ENCODE measurements around the gene FBLN1.

Gene FBLN1

GRCh38 chr22:45644714-45645113, 142.0 kb downstream of the FBLN1 start:
- no peak for DNase-seq

- DNase-seq = no peak
Observed at GRCh38 chr22:45645150-45645525, 142.5 kb downstream of the FBLN1 start.

GRCh38 chr22:45645526-45646414, 143.1 kb downstream of the FBLN1 start:
- peak; percentile 42 for DNase-seq

- no peak for DNase-seq
Observed at GRCh38 chr22:45647532-45648225, 145.0 kb downstream of the FBLN1 start.

GRCh38 chr22:45648301-45649117, 145.8 kb downstream of the FBLN1 start:
- no peak for DNase-seq

- DNase-seq = no peak
Observed at GRCh38 chr22:45649809-45650208, 147.1 kb downstream of the FBLN1 start.

- DNase-seq = no peak
Observed at GRCh38 chr22:45650721-45651120, 148.0 kb downstream of the FBLN1 start.

Data from fibroblast of upper back skin (primary cell).